ENCODE results near the gene MAMSTR.

Gene MAMSTR

DNA sequence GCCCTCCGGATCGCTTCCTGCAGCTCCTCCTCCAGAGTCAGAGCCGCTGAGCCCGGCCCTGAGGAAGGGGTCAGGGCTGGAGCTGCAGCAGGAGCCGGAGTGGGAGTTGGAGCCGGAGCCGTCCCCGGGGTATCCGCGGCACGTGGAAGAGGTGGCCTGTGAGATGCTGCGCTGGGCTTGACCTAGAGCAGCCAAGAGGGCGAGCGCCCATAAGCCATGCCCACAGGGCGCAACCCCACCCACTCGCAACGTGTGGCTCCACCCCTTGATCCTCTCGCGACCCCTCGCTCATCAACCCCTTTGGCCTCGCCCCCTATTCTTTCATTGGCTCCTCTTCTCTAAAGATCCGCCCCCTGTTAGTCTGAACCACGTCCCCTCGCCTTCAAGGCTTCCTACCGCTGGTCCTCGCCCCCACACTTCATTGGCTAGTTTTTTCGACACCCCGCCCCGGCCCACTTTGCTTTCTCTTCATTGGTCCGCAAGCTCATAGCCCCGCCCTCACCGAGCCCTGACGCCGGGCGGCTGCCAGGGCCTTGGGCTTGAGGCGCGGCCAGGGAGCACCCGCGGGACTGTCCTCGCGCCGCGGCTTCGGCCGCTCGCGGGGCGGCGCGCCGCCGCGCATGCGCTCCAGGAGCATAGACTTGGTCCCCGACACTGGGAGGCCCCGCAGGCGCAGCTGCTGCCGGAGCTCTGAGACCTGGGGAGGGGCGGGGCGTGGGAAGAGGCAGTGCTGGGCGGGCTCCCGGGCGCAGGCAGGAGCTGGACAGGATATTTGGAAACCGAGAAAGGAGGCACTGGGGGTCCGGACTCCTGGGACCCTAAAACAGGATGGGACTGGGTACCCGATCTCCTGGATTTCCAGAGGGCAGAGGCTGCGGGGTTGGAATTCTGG is 5.4 kb downstream of the MAMSTR start (continued):
- TF ChIP-seq, protein P1, sequence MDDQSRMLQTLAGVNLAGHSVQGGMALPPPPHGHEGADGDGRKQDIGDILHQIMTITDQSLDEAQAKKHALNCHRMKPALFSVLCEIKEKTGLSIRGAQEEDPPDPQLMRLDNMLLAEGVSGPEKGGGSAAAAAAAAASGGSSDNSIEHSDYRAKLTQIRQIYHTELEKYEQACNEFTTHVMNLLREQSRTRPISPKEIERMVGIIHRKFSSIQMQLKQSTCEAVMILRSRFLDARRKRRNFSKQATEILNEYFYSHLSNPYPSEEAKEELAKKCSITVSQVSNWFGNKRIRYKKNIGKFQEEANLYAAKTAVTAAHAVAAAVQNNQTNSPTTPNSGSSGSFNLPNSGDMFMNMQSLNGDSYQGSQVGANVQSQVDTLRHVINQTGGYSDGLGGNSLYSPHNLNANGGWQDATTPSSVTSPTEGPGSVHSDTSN (CRISPR knock-in tag; IDR thresholded peaks at IDR 0.05) = peak; percentile 43; the same call in 1 of the 2 replicates
- TF ChIP-seq, protein P2, sequence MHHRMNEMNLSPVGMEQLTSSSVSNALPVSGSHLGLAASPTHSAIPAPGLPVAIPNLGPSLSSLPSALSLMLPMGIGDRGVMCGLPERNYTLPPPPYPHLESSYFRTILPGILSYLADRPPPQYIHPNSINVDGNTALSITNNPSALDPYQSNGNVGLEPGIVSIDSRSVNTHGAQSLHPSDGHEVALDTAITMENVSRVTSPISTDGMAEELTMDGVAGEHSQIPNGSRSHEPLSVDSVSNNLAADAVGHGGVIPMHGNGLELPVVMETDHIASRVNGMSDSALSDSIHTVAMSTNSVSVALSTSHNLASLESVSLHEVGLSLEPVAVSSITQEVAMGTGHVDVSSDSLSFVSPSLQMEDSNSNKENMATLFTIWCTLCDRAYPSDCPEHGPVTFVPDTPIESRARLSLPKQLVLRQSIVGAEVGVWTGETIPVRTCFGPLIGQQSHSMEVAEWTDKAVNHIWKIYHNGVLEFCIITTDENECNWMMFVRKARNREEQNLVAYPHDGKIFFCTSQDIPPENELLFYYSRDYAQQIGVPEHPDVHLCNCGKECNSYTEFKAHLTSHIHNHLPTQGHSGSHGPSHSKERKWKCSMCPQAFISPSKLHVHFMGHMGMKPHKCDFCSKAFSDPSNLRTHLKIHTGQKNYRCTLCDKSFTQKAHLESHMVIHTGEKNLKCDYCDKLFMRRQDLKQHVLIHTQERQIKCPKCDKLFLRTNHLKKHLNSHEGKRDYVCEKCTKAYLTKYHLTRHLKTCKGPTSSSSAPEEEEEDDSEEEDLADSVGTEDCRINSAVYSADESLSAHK (tag by site-specific recombination; IDR thresholded peaks at IDR 0.05) = no peak
- TF ChIP-seq ZNF677 (tag by site-specific recombination; IDR thresholded peaks at IDR 0.05) (no peak), TRIM28 (IDR thresholded peaks at IDR 0.05; ENCODE audit: borderline replicate concordance, low read length) (no peak), ZNF707 (tag by site-specific recombination; IDR thresholded peaks at IDR 0.05) (no peak), TCF7L2 (IDR thresholded peaks at IDR 0.05; ENCODE audit: borderline replicate concordance, low read depth, low read length) (no peak), ZNF221 (tag by site-specific recombination; IDR thresholded peaks at IDR 0.05; ENCODE audit: borderline replicate concordance) (no peak), ZNF544 (tag by site-specific recombination; IDR thresholded peaks at IDR 0.05) (no peak), ZNF558 (tag by site-specific recombination; IDR thresholded peaks at IDR 0.05) (no peak), ZNF416 (tag by site-specific recombination; IDR thresholded peaks at IDR 0.05) (no peak), ZNF391 (tag by site-specific recombination; IDR thresholded peaks at IDR 0.05; ENCODE audit: borderline replicate concordance, low read depth) (no peak), ZNF266 (tag by site-specific recombination; IDR thresholded peaks at IDR 0.05; ENCODE audit: low read depth) (no peak), ZNF311 (tag by site-specific recombination; IDR thresholded peaks at IDR 0.05; ENCODE audit: borderline replicate concordance) (no peak), ZEB2 (tag by site-specific recombination; IDR thresholded peaks at IDR 0.05) (peak; percentile 61; the same call in 1 of the 2 replicates), ZNF473 (tag by site-specific recombination; IDR thresholded peaks at IDR 0.05) (no peak), ZIC2 (tag by site-specific recombination; IDR thresholded peaks at IDR 0.05) (no peak), GLIS2 (tag by site-specific recombination; IDR thresholded peaks at IDR 0.05) (0 out of 2 replicates have a peak, but pooled peaks have one; percentile 21), REPIN1 (tag by site-specific recombination; IDR thresholded peaks at IDR 0.05; ENCODE audit: low read depth) (no peak)
- TF ChIP-seq, protein P3, sequence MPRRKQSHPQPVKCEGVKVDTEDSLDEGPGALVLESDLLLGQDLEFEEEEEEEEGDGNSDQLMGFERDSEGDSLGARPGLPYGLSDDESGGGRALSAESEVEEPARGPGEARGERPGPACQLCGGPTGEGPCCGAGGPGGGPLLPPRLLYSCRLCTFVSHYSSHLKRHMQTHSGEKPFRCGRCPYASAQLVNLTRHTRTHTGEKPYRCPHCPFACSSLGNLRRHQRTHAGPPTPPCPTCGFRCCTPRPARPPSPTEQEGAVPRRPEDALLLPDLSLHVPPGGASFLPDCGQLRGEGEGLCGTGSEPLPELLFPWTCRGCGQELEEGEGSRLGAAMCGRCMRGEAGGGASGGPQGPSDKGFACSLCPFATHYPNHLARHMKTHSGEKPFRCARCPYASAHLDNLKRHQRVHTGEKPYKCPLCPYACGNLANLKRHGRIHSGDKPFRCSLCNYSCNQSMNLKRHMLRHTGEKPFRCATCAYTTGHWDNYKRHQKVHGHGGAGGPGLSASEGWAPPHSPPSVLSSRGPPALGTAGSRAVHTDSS (tag by site-specific recombination; IDR thresholded peaks at IDR 0.05) = no peak
- TF ChIP-seq, protein P4, sequence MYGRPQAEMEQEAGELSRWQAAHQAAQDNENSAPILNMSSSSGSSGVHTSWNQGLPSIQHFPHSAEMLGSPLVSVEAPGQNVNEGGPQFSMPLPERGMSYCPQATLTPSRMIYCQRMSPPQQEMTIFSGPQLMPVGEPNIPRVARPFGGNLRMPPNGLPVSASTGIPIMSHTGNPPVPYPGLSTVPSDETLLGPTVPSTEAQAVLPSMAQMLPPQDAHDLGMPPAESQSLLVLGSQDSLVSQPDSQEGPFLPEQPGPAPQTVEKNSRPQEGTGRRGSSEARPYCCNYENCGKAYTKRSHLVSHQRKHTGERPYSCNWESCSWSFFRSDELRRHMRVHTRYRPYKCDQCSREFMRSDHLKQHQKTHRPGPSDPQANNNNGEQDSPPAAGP (tag by site-specific recombination; IDR thresholded peaks at IDR 0.05) = no peak
- TF ChIP-seq, protein P5, sequence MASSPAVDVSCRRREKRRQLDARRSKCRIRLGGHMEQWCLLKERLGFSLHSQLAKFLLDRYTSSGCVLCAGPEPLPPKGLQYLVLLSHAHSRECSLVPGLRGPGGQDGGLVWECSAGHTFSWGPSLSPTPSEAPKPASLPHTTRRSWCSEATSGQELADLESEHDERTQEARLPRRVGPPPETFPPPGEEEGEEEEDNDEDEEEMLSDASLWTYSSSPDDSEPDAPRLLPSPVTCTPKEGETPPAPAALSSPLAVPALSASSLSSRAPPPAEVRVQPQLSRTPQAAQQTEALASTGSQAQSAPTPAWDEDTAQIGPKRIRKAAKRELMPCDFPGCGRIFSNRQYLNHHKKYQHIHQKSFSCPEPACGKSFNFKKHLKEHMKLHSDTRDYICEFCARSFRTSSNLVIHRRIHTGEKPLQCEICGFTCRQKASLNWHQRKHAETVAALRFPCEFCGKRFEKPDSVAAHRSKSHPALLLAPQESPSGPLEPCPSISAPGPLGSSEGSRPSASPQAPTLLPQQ (tag by site-specific recombination; IDR thresholded peaks at IDR 0.05) = 0 out of 2 replicates have a peak, but pooled peaks have one; percentile 7
- TF ChIP-seq, protein P6, sequence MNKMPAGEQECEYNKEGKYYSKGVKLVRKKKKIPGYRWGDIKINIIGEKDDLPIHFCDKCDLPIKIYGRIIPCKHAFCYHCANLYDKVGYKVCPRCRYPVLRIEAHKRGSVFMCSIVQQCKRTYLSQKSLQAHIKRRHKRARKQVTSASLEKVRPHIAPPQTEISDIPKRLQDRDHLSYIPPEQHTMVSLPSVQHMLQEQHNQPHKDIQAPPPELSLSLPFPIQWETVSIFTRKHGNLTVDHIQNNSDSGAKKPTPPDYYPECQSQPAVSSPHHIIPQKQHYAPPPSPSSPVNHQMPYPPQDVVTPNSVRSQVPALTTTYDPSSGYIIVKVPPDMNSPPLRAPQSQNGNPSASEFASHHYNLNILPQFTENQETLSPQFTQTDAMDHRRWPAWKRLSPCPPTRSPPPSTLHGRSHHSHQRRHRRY (tag by site-specific recombination; IDR thresholded peaks at IDR 0.05) = no peak
- TF ChIP-seq, protein P7, sequence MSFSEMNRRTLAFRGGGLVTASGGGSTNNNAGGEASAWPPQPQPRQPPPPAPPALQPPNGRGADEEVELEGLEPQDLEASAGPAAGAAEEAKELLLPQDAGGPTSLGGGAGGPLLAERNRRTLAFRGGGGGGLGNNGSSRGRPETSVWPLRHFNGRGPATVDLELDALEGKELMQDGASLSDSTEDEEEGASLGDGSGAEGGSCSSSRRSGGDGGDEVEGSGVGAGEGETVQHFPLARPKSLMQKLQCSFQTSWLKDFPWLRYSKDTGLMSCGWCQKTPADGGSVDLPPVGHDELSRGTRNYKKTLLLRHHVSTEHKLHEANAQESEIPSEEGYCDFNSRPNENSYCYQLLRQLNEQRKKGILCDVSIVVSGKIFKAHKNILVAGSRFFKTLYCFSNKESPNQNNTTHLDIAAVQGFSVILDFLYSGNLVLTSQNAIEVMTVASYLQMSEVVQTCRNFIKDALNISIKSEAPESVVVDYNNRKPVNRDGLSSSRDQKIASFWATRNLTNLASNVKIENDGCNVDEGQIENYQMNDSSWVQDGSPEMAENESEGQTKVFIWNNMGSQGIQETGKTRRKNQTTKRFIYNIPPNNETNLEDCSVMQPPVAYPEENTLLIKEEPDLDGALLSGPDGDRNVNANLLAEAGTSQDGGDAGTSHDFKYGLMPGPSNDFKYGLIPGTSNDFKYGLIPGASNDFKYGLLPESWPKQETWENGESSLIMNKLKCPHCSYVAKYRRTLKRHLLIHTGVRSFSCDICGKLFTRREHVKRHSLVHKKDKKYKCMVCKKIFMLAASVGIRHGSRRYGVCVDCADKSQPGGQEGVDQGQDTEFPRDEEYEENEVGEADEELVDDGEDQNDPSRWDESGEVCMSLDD (tag by site-specific recombination; IDR thresholded peaks at IDR 0.05) = peak; percentile 62; the same call in 1 of the 2 replicates
- TF ChIP-seq, protein P8, sequence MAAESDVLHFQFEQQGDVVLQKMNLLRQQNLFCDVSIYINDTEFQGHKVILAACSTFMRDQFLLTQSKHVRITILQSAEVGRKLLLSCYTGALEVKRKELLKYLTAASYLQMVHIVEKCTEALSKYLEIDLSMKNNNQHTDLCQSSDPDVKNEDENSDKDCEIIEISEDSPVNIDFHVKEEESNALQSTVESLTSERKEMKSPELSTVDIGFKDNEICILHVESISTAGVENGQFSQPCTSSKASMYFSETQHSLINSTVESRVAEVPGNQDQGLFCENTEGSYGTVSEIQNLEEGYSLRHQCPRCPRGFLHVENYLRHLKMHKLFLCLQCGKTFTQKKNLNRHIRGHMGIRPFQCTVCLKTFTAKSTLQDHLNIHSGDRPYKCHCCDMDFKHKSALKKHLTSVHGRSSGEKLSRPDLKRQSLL (tag by site-specific recombination; IDR thresholded peaks at IDR 0.05) = peak; percentile 90
- TF ChIP-seq, protein P9, sequence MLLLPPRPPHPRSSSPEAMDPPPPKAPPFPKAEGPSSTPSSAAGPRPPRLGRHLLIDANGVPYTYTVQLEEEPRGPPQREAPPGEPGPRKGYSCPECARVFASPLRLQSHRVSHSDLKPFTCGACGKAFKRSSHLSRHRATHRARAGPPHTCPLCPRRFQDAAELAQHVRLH (tag by site-specific recombination; IDR thresholded peaks at IDR 0.05) = 0 out of 2 replicates have a peak, but pooled peaks have one; percentile 40
